GM21447 (cell line): ENCODE measurements around the gene NBPF26.
"Not testable (repeated sequence)": the region's sequence is repeated elsewhere in the genome, so short reads cannot be mapped to it uniquely, and the experiment has no call there.

Experiments
- ATAC-seq: cut with Tn5 transposase; IDR thresholded peaks from one replicate; pipeline ENCODE4 v1.9.1; 2021; ENCODE audit not compliant: unreplicated experiment

The NBPF26 gene

GRCh38 chr1:120723715-120724402 is at the start of gene NBPF26:
Gene NBPF26, plus strand, starts transcription at chr1:120723945.
- not testable (repeated sequence) for ATAC-seq

- ATAC-seq = not testable (repeated sequence)
Measured at GRCh38 chr1:120680106-120680819, 43.5 kb upstream of the NBPF26 start.

DNA sequence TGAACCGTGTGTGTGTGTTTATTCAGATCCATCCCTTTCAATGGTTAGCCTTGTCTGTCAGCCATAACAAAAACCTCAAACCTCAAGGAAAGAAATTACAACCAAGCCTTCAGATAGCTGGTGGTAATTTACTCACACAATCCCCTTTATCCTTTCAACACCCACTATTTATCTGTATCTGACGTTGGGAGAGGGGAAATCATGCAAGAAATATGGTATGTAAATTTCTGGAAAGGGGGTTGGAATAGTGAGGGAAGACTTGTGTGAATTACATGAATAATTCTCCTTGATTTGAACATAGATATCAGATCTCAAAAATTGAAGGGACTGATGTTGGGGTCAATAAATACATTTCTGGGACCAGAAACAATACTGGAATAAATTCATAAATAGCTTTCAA is 42.8 kb upstream of the NBPF26 start:
- ATAC-seq = not testable (repeated sequence)

- ATAC-seq = not testable (repeated sequence)
Measured at GRCh38 chr1:120684397-120684796, 39.3 kb upstream of the NBPF26 start.

GRCh38 chr1:120685622-120686021 is 38.1 kb upstream of the NBPF26 start:
- ATAC-seq = not testable (repeated sequence)

DNA sequence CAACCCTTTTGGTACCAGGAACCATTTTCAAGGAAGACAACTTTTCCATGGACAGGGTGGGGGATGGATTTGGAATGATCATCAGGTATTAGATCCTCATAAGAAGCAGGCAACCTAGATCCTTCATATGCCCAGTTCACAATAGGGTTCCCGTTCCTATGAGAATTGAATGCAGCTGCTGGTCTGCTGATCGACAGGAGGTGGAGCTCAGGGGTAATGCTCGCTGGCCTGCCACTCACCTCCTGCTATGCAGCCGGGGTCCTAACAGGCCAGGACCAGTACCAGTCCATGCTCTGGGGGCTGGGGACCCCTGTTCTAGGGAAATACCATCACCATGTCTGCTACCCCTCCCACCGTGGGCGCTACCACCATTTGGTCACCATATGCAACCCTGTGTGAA is 36.5 kb upstream of the NBPF26 start:
- ATAC-seq = not testable (repeated sequence)

DNA sequence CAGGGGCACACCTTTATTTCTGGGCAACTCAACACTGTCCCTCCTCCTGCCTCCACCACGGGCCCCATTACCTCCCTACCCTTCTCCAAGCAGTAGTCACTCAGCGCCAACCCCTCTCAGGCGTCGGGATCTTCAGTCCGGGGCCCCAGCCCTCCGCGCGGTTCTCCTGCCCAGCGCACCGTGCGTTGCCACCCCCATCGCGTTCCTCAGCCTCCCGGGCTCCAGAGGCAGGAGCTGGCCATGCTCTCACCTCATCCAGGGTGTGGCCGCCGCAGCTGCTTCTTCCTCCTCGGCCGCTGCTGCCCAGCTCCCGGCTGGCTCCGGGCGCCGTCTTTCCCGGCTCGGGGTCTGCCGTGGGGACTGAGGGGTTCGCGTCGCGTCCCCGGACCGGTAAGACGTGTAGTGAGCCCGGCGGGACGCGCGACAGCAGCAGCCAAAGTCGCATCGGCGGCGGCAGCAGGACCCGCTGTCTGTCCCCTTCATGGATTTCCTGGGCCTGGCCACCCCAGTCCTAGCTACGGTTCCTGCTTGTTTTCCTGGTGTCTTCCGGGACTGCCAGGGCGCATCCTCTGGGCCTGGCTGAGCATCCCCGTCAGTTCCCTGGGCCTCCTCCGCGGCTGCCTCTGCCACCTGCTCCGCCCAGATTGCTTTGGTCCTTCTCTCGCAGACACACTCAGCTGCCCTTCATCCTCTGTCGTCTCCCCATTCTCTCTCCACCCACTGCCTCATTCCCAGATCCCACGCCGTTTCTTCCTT is 22.8 kb upstream of the NBPF26 start:
- ATAC-seq = not testable (repeated sequence)

GRCh38 chr1:120723358-120723714 is 409 bp upstream of the NBPF26 start:
- ATAC-seq = not testable (repeated sequence)

- not testable (repeated sequence) for ATAC-seq
Measured at GRCh38 chr1:120724507-120724906, 762 bp downstream of the NBPF26 start.

DNA sequence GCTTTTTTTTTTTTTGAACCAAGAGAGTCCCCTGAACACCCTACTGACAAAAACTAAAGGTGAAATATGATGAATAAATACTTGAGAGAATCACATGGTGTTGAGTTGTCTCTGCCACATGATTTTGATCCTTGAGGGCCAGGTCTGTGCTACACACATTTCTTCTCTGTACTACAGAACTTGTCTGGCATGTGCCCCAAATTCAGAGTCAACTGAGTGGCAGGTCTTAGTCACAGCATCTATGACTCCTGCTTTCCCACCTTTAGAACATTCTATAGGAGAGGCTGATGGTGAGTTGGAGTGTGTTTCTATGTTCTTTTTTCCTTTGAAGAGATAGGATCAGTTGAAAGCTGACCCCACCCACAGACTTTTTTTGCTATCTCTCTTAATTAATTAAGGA is 5.1 kb downstream of the NBPF26 start:
- not testable (repeated sequence) for ATAC-seq

GRCh38 chr1:120769090-120769489 is 45.3 kb downstream of the NBPF26 start:
- not testable (repeated sequence) for ATAC-seq

DNA sequence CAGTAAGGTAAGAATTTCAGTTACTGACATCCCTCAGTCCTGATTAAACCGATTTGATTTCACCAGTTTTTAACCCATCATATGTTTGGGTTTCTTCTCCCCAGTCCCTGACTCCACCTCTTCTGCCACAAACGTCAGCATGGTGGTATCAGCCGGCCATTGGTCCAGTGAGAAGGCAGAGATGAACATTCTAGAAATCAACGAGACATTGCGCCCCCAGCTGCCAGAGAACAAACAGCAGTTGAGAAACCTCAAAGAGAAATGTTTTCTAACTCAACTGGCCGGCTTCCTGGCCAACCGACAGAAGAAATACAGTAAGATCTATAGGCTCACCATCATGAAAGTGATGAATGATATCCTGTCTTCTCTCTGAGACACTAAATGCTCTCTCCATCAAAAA is 81.7 kb downstream of the NBPF26 start:
- not testable (repeated sequence) for ATAC-seq

- ATAC-seq = not testable (repeated sequence)
Measured at GRCh38 chr1:120811822-120812221, 88.1 kb downstream of the NBPF26 start.

DNA sequence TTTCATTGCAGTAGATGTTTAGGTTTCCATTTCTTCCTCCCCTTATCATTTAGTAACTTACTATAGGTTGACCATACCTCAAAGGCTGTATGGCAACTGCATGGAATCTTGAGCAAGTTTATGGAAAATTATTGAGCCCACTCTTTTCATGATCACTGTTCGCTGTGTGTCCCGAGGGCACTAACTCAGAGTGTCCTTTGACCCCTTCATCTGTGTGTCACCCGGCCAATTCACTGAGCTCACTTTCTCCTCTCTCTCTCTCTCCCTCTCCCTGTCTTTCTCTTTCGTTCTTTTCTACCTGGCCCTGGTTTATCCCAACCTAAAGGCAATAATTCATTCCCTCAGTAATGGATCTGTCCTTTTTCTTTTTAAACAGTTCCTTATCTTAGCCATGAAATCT is 101.3 kb downstream of the NBPF26 start:
- not testable (repeated sequence) for ATAC-seq

GRCh38 chr1:120826623-120827022 is 102.9 kb downstream of the NBPF26 start:
- ATAC-seq = not testable (repeated sequence)

GRCh38 chr1:120844186-120844944 is 120.6 kb downstream of the NBPF26 start:
- ATAC-seq = not testable (repeated sequence)

DNA sequence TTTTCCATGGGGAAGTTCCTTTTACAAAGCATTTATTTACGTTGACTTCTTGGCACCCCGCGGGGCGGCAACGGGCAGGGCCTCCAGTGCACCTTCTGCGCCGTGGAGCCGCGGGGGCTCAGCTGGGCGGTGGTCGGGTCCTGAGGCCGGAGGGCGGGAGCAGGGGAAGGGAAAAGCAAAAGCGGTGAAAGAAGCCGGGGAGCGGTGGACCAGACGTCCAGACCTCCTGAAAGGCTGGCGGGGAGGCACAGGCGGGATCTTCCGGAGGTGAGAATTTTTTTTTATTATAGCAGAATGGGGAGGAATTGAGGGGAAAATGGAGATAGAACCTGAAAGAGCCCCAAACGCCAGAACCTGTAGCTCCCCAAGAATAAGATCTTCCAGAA is 121.2 kb downstream of the NBPF26 start:
- not testable (repeated sequence) for ATAC-seq

- not testable (repeated sequence) for ATAC-seq
Measured at GRCh38 chr1:120849400-120850286, 125.9 kb downstream of the NBPF26 start.

- not testable (repeated sequence) for ATAC-seq
Measured at GRCh38 chr1:120850287-120850536, 126.5 kb downstream of the NBPF26 start.
